Stimulated activated CD8-positive, alpha-beta memory T cell treated with anti-CD3 and anti-CD28 coated beads, Interleukin-15, amount 100 ng/mL, for 1 hour (primary cell): Measurements from ENCODE around the gene TCF15.
"Not testable (repeated sequence)": the region's sequence is repeated elsewhere in the genome, so short reads cannot be mapped to it uniquely, and the experiment has no call there.

Experiments
- DNase-seq: peaks from one replicate; pipeline ENCODE4 v3.0.0-alpha.2; 2020; ENCODE audit warnings: low read depth

Gene TCF15

DNA sequence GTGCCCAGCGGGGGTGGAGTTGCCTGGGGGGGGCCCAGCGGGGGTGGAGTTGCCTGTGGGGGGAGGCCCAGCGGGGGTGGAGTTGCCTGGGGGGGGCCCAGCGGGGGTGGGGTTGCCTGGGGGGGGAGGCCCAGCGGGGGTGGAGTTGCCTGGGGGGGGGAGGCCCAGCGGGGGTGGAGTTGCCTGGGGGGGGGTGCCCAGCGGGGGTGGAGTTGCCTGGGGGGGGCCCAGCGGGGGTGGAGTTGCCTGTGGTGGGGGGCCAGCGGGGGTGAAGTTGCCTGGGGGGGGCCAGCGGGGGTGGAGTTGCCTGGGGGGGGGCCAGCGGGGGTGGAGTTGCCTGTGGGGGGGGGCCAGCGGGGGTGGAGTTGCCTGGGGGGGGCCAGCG, 31.9 kb upstream of the TCF15 start:
- DNase-seq, result not testable (repeated sequence)

DNA sequence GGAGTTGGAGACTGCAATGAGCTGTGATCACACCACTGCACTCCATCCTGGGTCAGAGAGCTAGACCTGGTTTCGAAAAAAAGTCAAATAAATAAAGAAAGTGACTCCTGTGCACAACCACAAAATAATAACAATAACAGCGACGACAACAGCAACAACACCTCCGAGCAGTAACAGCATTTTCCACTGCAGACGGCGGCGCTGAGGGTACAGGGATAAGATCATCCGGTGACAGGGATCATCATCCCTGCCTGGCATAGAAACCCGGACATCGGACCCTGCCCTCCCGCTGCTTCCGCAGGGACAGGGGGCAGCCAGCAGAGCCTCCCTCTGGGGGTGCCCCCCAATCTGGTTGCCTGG, 31.4 kb upstream of the TCF15 start:
- DNase-seq, result no peak

DNA sequence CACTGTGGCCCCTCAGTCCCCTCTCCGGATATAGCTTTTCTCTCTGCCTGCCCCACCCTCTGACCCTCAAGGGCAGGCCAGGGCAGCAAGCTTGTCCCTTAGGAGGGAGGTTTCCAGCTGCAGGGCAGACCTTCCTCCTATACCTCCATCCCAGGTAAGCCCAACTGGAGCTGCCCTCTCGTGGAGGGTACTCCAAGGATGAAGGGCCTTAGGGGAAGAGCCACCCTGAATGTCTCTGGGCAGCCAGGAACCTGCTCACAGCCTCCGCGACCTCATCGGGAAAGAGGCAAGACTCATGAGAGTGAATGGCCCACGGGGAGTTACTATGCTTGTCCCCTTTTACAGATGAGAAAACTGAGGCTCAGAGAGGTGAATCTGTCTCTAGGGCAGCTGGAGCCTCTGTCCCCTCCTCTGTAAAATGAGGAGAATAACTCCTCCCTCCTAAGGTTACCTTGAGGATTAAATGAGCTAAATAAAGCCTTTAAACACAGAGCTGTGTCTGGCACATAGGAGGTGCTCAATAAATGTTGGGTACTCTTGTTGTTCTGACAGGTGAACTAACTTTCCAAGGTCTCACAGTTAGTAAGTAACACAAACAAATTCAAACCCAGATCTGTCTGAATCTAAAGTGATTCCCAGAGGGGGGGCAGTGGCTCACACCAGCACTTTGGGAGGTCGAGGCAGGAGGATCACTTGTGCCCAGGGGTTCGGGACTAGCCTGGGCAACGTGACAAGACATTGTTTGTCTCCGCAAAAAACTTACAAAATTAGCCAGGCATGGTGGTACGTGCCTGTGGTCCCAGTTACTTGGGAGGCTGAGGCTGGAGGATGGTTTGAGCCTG, 30.8 kb upstream of the TCF15 start:
- no peak for DNase-seq

GRCh38 chr20:638579-638978, 28.5 kb upstream of the TCF15 start:
- no peak for DNase-seq

GRCh38 chr20:637559-637958, 27.4 kb upstream of the TCF15 start:
- DNase-seq, result no peak

- no peak for DNase-seq
Observed at GRCh38 chr20:635893-636338, 25.8 kb upstream of the TCF15 start.

- DNase-seq, result no peak
Observed at GRCh38 chr20:635028-635892, 25.2 kb upstream of the TCF15 start.

GRCh38 chr20:634148-634925, 24.2 kb upstream of the TCF15 start:
- DNase-seq, result no peak

DNA sequence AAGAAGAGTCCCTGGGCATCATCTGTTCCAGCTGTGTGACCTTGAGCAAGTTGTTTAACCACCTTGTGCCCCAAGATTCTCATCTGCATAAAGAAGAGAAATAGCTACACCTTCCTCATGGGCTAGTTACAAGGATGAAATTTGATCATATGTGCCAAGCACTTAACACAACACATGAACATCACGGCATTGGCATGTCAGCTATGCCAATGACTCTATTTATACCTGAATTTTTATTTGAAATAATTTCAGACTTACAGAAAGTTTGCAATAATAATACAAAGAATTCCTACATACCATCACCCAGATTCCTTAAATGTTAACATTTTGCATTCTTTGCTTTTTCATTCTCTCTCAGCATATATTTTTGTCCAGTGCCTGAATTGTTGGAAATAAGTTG, 21.0 kb upstream of the TCF15 start:
- DNase-seq, result no peak

DNA sequence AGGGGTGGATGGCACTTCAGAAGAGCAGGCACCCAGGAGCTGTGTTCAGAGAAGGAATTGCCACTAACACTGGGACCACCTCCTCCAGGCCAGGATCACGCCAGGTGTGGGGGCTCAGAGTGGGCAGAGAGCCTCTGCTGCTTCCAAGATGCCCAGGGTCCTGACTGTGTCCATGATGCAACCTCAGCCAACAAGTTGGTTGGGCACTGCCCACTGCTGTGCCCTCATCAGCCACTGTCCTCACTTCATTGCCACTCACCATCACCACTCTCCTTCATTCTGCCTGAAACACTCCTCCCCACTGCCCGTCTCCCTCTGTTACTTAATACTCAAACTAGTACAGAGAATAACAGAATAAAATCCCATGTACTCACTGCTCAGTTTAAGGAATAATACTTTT, 16.5 kb upstream of the TCF15 start:
- DNase-seq, result no peak

DNA sequence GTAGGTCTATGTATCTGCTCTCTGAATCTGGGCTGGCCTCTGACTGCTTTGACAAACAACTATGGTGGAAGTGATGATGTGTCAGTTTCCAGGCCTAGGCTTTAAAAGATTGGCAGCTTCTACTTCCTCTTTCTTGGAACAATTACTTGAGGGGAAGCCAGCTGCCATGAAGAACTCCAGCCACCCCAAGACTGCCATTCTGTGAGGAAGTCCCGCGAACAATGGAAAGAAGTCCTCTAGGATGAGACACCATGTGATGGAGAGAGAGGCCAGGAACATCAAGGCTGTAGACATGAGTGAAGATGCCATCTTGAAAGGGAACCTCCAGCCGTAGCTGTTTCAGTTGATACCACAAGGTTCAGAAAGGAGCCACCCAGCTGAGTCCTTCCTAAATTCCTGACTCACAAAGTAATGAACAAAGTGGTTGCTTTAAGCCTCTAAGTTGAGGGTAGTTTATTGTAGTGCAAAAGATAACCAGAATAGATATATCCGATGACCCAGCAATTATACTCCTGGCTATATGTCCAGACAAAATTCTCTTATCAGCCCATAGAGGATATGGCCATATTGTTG, 15.3 kb upstream of the TCF15 start:
- DNase-seq, result no peak

DNA sequence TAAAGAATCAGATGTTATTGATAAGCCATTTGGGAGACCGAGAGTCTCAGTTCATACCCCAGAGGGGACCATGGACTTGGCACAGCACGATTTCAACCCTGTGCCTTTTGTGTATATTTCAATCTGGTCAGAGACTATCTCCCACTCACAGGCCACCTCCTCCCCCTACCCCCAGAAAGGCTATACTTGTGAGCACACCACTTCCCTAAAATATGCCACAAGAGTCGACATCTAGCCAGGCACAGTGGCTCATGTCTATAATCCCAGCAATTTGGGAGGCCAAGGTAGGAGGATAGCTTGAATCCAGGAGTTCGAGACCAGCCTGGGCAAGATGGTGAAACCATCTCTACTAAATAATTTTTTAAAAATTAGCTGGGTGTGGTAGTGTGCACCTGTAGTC, 13.6 kb upstream of the TCF15 start:
- no peak for DNase-seq

- no peak for DNase-seq
Observed at GRCh38 chr20:623021-623420, 12.9 kb upstream of the TCF15 start.

GRCh38 chr20:622161-622560, 12.1 kb upstream of the TCF15 start:
- DNase-seq, result no peak

DNA sequence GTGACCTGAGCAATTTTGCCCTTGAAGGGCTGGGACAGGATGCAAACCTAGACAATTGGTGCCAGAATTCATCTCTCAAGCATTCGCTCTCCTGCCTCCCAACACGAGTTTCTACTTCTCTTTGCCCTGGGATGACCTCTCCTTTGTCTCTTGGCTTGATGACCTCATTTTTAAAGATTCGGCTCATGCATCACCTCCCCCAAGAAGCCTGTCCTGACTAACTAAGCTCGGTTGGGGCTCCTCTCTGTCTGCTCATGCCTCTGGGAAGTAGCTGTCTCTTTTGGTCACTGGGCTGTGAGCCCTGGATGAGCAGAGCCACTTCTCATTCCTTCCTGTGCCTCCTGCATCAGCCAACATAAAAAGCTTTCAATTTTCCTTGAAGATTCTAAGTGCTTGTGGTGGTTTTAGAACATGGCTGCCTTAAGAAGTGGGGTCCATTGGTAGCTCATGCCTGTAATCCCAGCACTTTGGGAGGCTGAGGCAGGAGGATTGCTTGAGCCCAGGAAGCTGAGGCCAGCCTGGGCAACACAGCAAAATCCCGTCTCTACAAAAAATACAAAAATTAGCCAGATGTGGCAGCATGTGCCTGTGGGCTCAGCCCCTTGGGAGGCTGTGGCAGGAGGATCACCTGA, 11.1 kb upstream of the TCF15 start:
- DNase-seq, result no peak

GRCh38 chr20:620246-620645, 10.1 kb upstream of the TCF15 start:
- no peak for DNase-seq

- DNase-seq, result no peak
Observed at GRCh38 chr20:618980-619379, 8.9 kb upstream of the TCF15 start.

GRCh38 chr20:617934-618690, 8.0 kb upstream of the TCF15 start:
- DNase-seq, result no peak

GRCh38 chr20:615514-615913, 5.4 kb upstream of the TCF15 start:
- no peak for DNase-seq

- no peak for DNase-seq
Observed at GRCh38 chr20:611843-612185, 1.7 kb upstream of the TCF15 start.
